Coronary artery (tissue), 2 donors: ENCODE measurements around the gene MT1B.

ENCODE experiments used
- DNase-seq: peaks from one replicate; pipeline ENCODE4 v3.0.0-alpha.2; 2017; ENCODE audit warnings: low spot score
- H3K27ac ChIP-seq, 2 donors: fragments of 200-600 bp; sonication (generic); one replicate each; pipeline ENCODE4 v1.5.1; 2016 to 2019
- H3K4me3 ChIP-seq: fragments of 200-600 bp; sonication (generic); 2 replicates; pipeline ENCODE4 v1.5.1; 2016; ENCODE audit warnings: mild to moderate bottlenecking, moderate library complexity
- CTCF ChIP-seq: fragments of 200-600 bp; sonication (generic); IDR thresholded peaks from one replicate; pipeline ENCODE4 v1.5.1; 2019; ENCODE audit warnings: antibody characterized with exemption

MT1B gene

GRCh38 chr16:56639045-56639444 lies 12.6 kb upstream of the MT1B start:
- no peak for DNase-seq
- peak overlapping the region; percentile 81 to 85 for H3K27ac ChIP-seq
- peak overlapping the region; percentile 70 for H3K4me3 ChIP-seq
- TF ChIP-seq CTCF: no peak

- TF ChIP-seq CTCF: no peak
- Histone ChIP-seq H3K4me3 (no peak overlapping the region), H3K27ac (no peak overlapping the region)
- no peak for DNase-seq
These were observed 11.6 kb upstream of the MT1B start for GRCh38 chr16:56640076-56640475.

- Histone ChIP-seq H3K27ac (no peak overlapping the region), H3K4me3 (no peak overlapping the region)
- DNase-seq: no peak
- TF ChIP-seq CTCF: no peak
These were observed 10.5 kb upstream of the MT1B start for GRCh38 chr16:56641166-56641565.

GRCh38 chr16:56643080-56643778 lies 8.5 kb upstream of the MT1B start:
- TF ChIP-seq CTCF: peak; percentile 59
- Histone ChIP-seq H3K27ac (peak overlapping the region; percentile 61 to 84), H3K4me3 (peak overlapping the region; percentile 68)
- peak; percentile 90 for DNase-seq

- peak overlapping the region; percentile 68 for H3K4me3 ChIP-seq
- no peak for DNase-seq
These were observed 7.9 kb upstream of the MT1B start for GRCh38 chr16:56643833-56644232.

GRCh38 chr16:56645311-56645710 lies 6.4 kb upstream of the MT1B start:
- no peak for TF ChIP-seq CTCF
- no peak overlapping the region for H3K27ac ChIP-seq
- no peak for DNase-seq
- H3K4me3 ChIP-seq: no peak overlapping the region

More at GRCh38 chr16:56643833-56644232, 7.9 kb upstream of the MT1B start:
- peak overlapping the region; percentile 61 to 84 for H3K27ac ChIP-seq
- TF ChIP-seq CTCF: no peak

- TF ChIP-seq CTCF: no peak
- H3K27ac ChIP-seq: no peak overlapping the region
- H3K4me3 ChIP-seq: no peak overlapping the region
- DNase-seq: no peak
These were observed 5.8 kb upstream of the MT1B start for GRCh38 chr16:56645838-56646237.
